COLO668 (cell line): Measurements from ENCODE around the gene PTGER3.
A peak's percentile ranks its signal among the peaks of the same experiment; 100 is the strongest.
"Not testable (repeated sequence)": the region's sequence is repeated elsewhere in the genome, so short reads cannot be mapped to it uniquely, and the experiment has no call there.

Experiments
- DNase-seq: peaks from one replicate; lab custom pipeline; 2025; ENCODE audit not compliant: unreplicated experiment; lab: John Stamatoyannopoulos, UW

The PTGER3 gene

GRCh38 chr1:71015745-71016144 is 31.9 kb downstream of the PTGER3 start:
- DNase-seq: no peak

GRCh38 chr1:71014178-71014579 is 33.4 kb downstream of the PTGER3 start:
- DNase-seq: no peak

GRCh38 chr1:71002709-71003475 is 44.7 kb downstream of the PTGER3 start:
- DNase-seq: no peak

GRCh38 chr1:71001624-71002023 is 46.0 kb downstream of the PTGER3 start:
- no peak for DNase-seq

GRCh38 chr1:70997793-70998192 is 49.8 kb downstream of the PTGER3 start:
- no peak for DNase-seq

GRCh38 chr1:70994753-70995268 is 52.8 kb downstream of the PTGER3 start:
- DNase-seq: no peak

GRCh38 chr1:70993798-70994197 is 53.8 kb downstream of the PTGER3 start:
- DNase-seq: no peak

- DNase-seq: no peak
Measured at GRCh38 chr1:70992521-70992920, 55.1 kb downstream of the PTGER3 start.

GRCh38 chr1:70990469-70991253 is 57.0 kb downstream of the PTGER3 start:
- DNase-seq: peak; percentile 70

GRCh38 chr1:70987497-70987896 is 60.1 kb downstream of the PTGER3 start:
- DNase-seq: no peak

GRCh38 chr1:70985776-70986225 is 61.8 kb downstream of the PTGER3 start:
- DNase-seq: not testable (repeated sequence)

GRCh38 chr1:70985278-70985677 is 62.3 kb downstream of the PTGER3 start:
- not testable (repeated sequence) for DNase-seq

GRCh38 chr1:70980361-70980760 is 67.3 kb downstream of the PTGER3 start:
- no peak for DNase-seq

- DNase-seq: no peak
Measured at GRCh38 chr1:70979881-70980280, 67.7 kb downstream of the PTGER3 start.

- no peak for DNase-seq
Measured at GRCh38 chr1:70979313-70979712, 68.3 kb downstream of the PTGER3 start.

- DNase-seq: no peak
Measured at GRCh38 chr1:70978623-70979022, 69.0 kb downstream of the PTGER3 start.

- DNase-seq: no peak
Measured at GRCh38 chr1:70977575-70977974, 70.0 kb downstream of the PTGER3 start.

- no peak for DNase-seq
Measured at GRCh38 chr1:70977041-70977440, 70.6 kb downstream of the PTGER3 start.

GRCh38 chr1:70973754-70974153 is 73.9 kb downstream of the PTGER3 start:
- no peak for DNase-seq

GRCh38 chr1:70970407-70970806 is 77.2 kb downstream of the PTGER3 start:
- no peak for DNase-seq

- DNase-seq: no peak
Measured at GRCh38 chr1:70966018-70966638, 81.5 kb downstream of the PTGER3 start.

GRCh38 chr1:70963374-70963773 is 84.2 kb downstream of the PTGER3 start:
- DNase-seq: no peak
